Measurements from ENCODE around the gene ZFPL1. TPM values are rescaled to one million over a fixed set of nuclear protein-coding genes. Genes with fewer than 3 reads are reported as not detected.
A peak's percentile ranks its signal among the peaks of the same experiment; 100 is the strongest.

The ZFPL1 gene
- total and polyA plus RNA-seq, 10 of the 15 experiments (the other 5 are each of a cell fraction or from before 2014, with no cell fraction given): 2.2 to 37.8 (median 27.0) TPM

- TF ChIP-seq BCL11A (IDR thresholded peaks at IDR 0.05; ENCODE audit: low read depth, low read length) (no peak), NRF1 (conservative IDR thresholded peaks at IDR 0.05; ENCODE audit: low read depth, low read length) (no peak), SP1 (IDR thresholded peaks at IDR 0.05; ENCODE audit: low read depth, low read length) (no peak), TCF3 (IDR thresholded peaks at IDR 0.05; ENCODE audit: borderline replicate concordance, insufficient read depth, low read depth, low read length) (no peak)
Observed at GRCh38 chr11:65095427-65095826, 11.4 kb downstream of the ZFPL1 start (continued).

- peak within 1 kb of the TSS; percentile 45 for H3K27ac ChIP-seq (ENCODE audit: control insufficient read depth, insufficient read depth)
- in situ Hi-C loops (cut with MboI): no loop called here
- FAIRE-seq: peak; percentile 92
- under 1% methylated on average over 46 of the region's 52 CpGs for WGBS (ENCODE audit: insufficient coverage, insufficient replicate concordance, low lambda C conversion rate, missing lambda C conversion rate)
- H3K36me3 ChIP-seq (ENCODE audit: control insufficient read depth in 2 of 2, insufficient read depth in 2 of 2, low read length in 1 of 2): 0 out of 4 replicates have a peak, but pooled peaks cover 0 to 2% of the 10 kb centered on the region in 2 experiments
- H3K9me3 ChIP-seq (replicated peaks; ENCODE audit: control insufficient read depth, insufficient read depth, low read length): no peaks in the 10 kb centered on the region
- BruUV-seq (replicated peaks): TSS peak; percentile 92
- DNase-seq (ENCODE audit: low read depth, low spot score): peak; percentile 51
- ChIA-PET POLR2A (interaction anchor here (0.8 to 2.2 kb wide), 3 partner anchors 13 to 169 kb away, joined by 3 to 11 read pairs (median 5); partner anchors contain the start of genes CDCA5, TM7SF2 and ZFPL1), RAD21 (ENCODE audit: unreplicated experiment) (interaction anchor here (1.3 to 1.8 kb wide), 2 partner anchors 83 to 248 kb away, joined by 4 to 6 read pairs; no protein-coding TSS in a partner anchor), CTCF (interaction anchor here (0.9 to 7.0 kb wide), 5 partner anchors 16 to 85 kb away, joined by 3 to 76 read pairs (median 16); partner anchors contain the start of genes ARL2, CAPN1, FAU and TM7SF2), SMC1A (ENCODE audit: uncharacterized antibody, unreplicated experiment) (interaction anchor here (0.6 to 3.7 kb wide), 3 partner anchors 15 to 248 kb away, joined by 3 to 18 read pairs (median 6); partner anchors contain the start of gene TM7SF2)
- peak; percentile 99 for ATAC-seq
- peak within 1 kb of the TSS; percentile 69 for H3K9ac ChIP-seq (ENCODE audit: control insufficient read depth, insufficient read depth, low read length)
- H3K4me3 ChIP-seq: peak within 1 kb of the TSS; percentile 96
- H3K27me3 ChIP-seq (replicated peaks in 1 of 2; ENCODE audit: control insufficient read depth in 2 of 2, insufficient read depth in 2 of 2, low read length in 1 of 2): no peaks in the 10 kb centered on the region
- H3K4me1 ChIP-seq (ENCODE audit: control insufficient read depth, insufficient read depth, low read length): peaks cover 4% of the 10 kb centered on the region
- peak within 1 kb of the TSS; percentile 96 for H3K4me2 ChIP-seq (ENCODE audit: control insufficient read depth, insufficient read depth)
- peaks cover 9% of the 10 kb centered on the region for H3K79me2 ChIP-seq (ENCODE audit: control insufficient read depth, insufficient read depth, low read length)
- intact Hi-C loops (cut with micrococcal nuclease; ENCODE audit: unreplicated experiment): loop anchor here (5.0 kb wide), 1 partner anchor 84 kb away; the partner anchor contains the start of gene ARL2
- no peaks in the 10 kb centered on the region for H4K20me1 ChIP-seq (ENCODE audit: control insufficient read depth, insufficient read depth)
- peak within 1 kb of the TSS; percentile 98 for H2AFZ ChIP-seq (ENCODE audit: control insufficient read depth, low read depth, low read length)
- no peak for TF ChIP-seq REST (IDR thresholded peaks at IDR 0.05; ENCODE audit: low read depth, low read length)
- TF ChIP-seq ZNF24 (IDR thresholded peaks at IDR 0.05): peak; percentile 84
- peak; percentile 80; the same call in 1 of the 2 replicates for TF ChIP-seq MYB (IDR thresholded peaks at IDR 0.05; ENCODE audit: borderline replicate concordance, low read depth, low read length)
- 0 out of 4 replicates have a peak, but pooled peaks of 1 of the 2 experiments have one; percentile 19 for TF ChIP-seq EP300 (IDR thresholded peaks at IDR 0.05; ENCODE audit: borderline replicate concordance in 1 of 2, control insufficient read depth in 1 of 2, low read depth in 2 of 2, low read length in 2 of 2)
- 0 out of 2 replicates have a peak, but pooled peaks have one; percentile 13 for TF ChIP-seq ZBTB4 (CRISPR knock-in tag; IDR thresholded peaks at IDR 0.05)
- peak; percentile 95; the same call in 1 of the 2 replicates for TF ChIP-seq STAT3 (IDR thresholded peaks at IDR 0.05; ENCODE audit: low read depth, low read length)
- TF ChIP-seq FOXK2 (IDR thresholded peaks at IDR 0.05): peak; percentile 85
- TF ChIP-seq TCF7 (IDR thresholded peaks at IDR 0.05; ENCODE audit: borderline replicate concordance): peak; percentile 71; the same call in 1 of the 2 replicates
- TF ChIP-seq SP1 (IDR thresholded peaks at IDR 0.05; ENCODE audit: low read depth, low read length): peak; percentile 87
- peak; percentile 96 for TF ChIP-seq YY1 (IDR thresholded peaks at IDR 0.05; ENCODE audit: low read depth, low read length)
Observed at GRCh38 chr11:65095974-65096806, 12.2 kb downstream of the ZFPL1 start, which contains the start of gene VPS51. Gene VPS51, plus strand, starts transcription at chr11:65096214. Its CDS starts 37 bp downstream, at chr11:65096251.

Data from GM12878 (cell line).